Gastroesophageal sphincter (tissue), 3 donors: ENCODE results near the gene DRD2.

Experiments
- CTCF ChIP-seq, 4 experiments: fragments of 200-600 bp in 2 of 4; fragments of 450-650 bp in 2 of 4; sonication (generic) in 1 of 4; IDR thresholded peaks; one replicate each; pipeline ENCODE4 v1.5.1; 2017 to 2019; ENCODE audit warnings: antibody characterized with exemption in 4 of 4, mild to moderate bottlenecking in 2 of 4, moderate library complexity in 2 of 4
- EP300 ChIP-seq: sonication (generic); formaldehyde crosslinking; IDR thresholded peaks from one replicate; pipeline ENCODE4 v1.6.1; 2017; ENCODE audit warnings: antibody characterized with exemption, mild to moderate bottlenecking
- POLR2A ChIP-seq, 2 donors: fragments of 450-650 bp; IDR thresholded peaks; one replicate each; pipeline ENCODE4 v1.6.1; 2017; ENCODE audit warnings: antibody characterized with exemption in 2 of 2, mild to moderate bottlenecking in 2 of 2, moderate library complexity in 1 of 2

DNA sequence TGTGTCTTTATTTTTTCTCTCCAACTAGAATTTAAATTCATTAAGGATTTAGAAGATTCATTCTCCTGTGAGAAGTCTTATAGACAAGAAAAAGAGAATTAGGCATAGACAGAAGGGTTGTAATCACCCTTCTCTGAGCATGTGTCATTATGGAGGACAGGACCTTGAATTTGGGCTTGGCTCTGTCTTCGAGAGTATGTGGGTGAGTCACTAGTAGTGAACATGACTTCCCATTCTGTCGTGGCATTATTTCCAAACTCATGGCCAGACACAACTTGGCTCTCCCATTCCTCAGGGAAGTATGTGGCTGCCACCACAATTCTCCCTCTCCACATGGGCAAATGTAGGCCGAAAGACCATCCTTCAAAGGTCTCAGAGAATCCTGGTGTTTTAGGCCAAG lies 101.9 kb downstream of the DRD2 start:
- no peak for TF ChIP-seq CTCF (IDR thresholded peaks at IDR 0.05)
- no peak for TF ChIP-seq POLR2A (IDR thresholded peaks at IDR 0.05)
- no peak for TF ChIP-seq EP300
